ENCODE measurements around the gene UBR2.

The UBR2 gene

DNA sequence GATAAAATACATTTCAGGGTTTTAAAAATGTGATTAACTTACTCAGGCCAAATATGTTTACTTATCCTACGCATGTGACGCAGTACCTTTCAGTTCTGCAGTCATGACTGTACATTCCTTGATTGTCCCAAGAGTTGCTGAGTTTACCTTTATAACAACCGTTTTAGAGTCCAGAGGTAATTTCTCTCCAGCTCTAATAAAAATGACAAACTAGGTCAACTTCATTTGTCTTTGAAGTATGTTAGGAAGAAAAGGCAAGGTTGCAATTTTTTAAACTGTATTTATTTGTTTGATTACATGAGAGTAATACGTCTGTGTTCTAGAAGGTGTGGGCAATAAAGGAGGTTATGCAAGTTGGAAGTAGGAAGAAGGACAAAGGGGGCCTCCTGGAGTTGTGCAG, 38.6 kb upstream of the UBR2 start:
- H3K4me3 ChIP-seq (ENCODE audit: control insufficient read depth, low read depth, low read length): no peak overlapping the region
- TF ChIP-seq, protein P1, sequence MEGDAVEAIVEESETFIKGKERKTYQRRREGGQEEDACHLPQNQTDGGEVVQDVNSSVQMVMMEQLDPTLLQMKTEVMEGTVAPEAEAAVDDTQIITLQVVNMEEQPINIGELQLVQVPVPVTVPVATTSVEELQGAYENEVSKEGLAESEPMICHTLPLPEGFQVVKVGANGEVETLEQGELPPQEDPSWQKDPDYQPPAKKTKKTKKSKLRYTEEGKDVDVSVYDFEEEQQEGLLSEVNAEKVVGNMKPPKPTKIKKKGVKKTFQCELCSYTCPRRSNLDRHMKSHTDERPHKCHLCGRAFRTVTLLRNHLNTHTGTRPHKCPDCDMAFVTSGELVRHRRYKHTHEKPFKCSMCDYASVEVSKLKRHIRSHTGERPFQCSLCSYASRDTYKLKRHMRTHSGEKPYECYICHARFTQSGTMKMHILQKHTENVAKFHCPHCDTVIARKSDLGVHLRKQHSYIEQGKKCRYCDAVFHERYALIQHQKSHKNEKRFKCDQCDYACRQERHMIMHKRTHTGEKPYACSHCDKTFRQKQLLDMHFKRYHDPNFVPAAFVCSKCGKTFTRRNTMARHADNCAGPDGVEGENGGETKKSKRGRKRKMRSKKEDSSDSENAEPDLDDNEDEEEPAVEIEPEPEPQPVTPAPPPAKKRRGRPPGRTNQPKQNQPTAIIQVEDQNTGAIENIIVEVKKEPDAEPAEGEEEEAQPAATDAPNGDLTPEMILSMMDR (IDR thresholded peaks at IDR 0.05; ENCODE audit: control insufficient read depth, insufficient read depth, low read depth, low read length, missing control alignments): no peak
- DNase-seq (ENCODE audit: low read depth): no peak

DNA sequence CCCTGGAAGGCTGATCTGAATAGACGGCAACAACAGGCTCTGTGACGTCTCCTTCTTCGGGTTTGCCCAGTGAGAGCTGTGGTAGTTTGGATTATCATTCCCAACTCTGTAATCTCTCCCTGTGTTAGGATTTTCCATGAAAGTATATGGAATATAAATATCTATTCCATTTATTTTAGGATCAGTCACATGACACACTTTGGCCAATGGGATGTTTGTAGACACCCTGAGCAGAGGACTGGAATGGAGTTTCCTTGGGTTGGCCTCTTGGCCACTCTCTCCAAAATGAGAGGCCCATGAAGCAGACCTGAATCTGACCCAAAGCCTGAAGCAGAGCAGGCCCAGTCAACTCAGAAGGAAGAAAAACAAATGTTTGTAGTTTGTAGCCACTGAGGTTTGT, 37.2 kb upstream of the UBR2 start:
- DNase-seq (ENCODE audit: low read depth): no peak
- no peak overlapping the region for H3K4me3 ChIP-seq (ENCODE audit: control insufficient read depth, low read depth, low read length)
- TF ChIP-seq, protein P1 (IDR thresholded peaks at IDR 0.05; ENCODE audit: control insufficient read depth, insufficient read depth, low read depth, low read length, missing control alignments): no peak

DNA sequence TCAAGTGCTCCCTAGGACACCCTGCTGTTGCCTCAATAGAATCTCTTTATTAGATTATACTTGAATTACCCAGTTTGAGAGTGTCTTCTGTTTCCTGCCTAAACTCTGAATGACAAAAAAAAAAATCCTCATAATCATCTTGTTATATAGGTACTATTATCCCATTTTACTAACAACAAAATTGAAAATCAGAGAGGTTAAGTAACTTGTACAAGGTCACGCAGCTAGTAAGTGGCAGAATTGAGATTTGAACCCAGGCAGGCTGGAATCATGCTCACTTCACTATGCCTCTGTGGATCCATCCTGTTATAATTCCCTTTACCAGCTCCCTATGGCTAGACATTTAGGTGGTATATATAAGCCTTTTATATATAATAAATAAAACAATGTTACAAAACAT, 36.6 kb upstream of the UBR2 start:
- TF ChIP-seq, protein P1 (IDR thresholded peaks at IDR 0.05; ENCODE audit: control insufficient read depth, insufficient read depth, low read depth, low read length, missing control alignments): no peak
- H3K4me3 ChIP-seq (ENCODE audit: control insufficient read depth, low read depth, low read length): no peak overlapping the region
- no peak for DNase-seq (ENCODE audit: low read depth)

DNA sequence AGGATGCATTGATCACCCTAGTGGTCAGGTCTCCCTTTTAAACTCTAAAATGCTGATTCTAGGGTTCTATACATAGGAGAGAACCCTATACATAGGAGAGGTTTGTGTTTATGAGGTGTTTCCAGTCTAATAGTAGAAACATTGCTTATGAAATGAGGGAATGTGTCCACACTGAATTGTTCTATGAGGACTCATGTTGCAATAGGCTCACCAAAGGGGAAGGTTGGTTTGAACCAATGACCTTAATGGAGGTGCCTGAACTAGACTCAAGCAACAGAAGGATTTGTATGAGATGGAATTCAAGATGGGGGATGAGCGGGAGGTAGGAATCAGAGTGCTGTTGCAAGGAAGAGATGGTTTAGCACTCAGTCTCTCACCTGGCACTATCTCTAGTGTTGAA, 33.5 kb upstream of the UBR2 start:
- DNase-seq (ENCODE audit: low read depth): no peak
- H3K4me3 ChIP-seq (ENCODE audit: control insufficient read depth, low read depth, low read length): no peak overlapping the region
- TF ChIP-seq, protein P1 (IDR thresholded peaks at IDR 0.05; ENCODE audit: control insufficient read depth, insufficient read depth, low read depth, low read length, missing control alignments): no peak

DNA sequence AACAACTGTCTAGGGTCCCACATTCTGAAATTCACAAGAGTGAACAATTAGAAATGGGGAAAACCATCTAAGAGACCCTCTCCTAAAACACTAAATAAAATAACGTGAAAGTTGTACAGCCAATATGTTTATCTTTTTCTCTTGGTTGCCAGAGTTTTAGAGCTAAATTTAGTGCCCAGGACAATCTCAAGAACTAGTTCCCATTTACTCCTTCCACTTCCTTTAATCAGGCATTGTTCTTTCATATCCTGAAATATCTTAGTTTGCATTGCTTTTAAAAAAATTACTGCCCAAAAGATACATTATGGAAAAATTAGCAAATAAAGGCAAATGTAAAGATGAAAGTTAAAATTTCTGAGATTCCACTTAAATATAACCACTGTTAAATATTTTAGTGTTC, 33.1 kb upstream of the UBR2 start:
- DNase-seq (ENCODE audit: low read depth): no peak
- H3K4me3 ChIP-seq (ENCODE audit: control insufficient read depth, low read depth, low read length): no peak overlapping the region
- TF ChIP-seq, protein P1 (IDR thresholded peaks at IDR 0.05; ENCODE audit: control insufficient read depth, insufficient read depth, low read depth, low read length, missing control alignments): no peak

DNA sequence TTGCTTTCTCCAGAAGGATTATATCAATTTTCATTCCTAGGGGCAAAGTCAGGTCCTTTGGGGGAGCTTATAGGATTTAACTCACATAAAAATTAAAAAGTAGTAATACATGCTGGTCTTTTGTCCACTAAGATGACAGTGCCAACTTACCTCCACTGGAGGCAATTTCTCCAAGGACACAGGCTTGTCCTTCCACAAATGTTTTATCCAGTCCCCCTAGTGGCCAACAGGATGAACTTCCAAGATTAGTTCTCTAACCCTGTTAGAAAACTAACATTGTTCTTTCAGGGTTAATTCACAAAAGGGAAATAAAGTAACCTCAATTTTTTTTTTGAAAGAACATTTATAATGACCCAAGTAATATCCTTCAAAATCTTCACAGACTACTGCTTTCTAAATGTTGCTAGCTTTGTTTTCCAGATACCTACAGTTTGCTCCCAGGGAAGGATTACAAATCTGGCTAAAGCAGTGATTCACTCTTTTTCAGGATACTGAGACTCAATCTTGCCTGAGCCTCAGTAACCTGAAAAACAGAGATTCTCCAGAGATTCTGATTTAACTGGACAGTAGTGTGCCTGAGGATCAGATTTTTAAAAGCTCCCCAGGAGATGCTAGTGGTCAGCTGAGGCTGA, 31.7 kb upstream of the UBR2 start:
- no peak overlapping the region for H3K4me3 ChIP-seq (ENCODE audit: control insufficient read depth, low read depth, low read length)
- no peak for DNase-seq (ENCODE audit: low read depth)
- TF ChIP-seq, protein P1 (IDR thresholded peaks at IDR 0.05; ENCODE audit: control insufficient read depth, insufficient read depth, low read depth, low read length, missing control alignments): peak; percentile 75

DNA sequence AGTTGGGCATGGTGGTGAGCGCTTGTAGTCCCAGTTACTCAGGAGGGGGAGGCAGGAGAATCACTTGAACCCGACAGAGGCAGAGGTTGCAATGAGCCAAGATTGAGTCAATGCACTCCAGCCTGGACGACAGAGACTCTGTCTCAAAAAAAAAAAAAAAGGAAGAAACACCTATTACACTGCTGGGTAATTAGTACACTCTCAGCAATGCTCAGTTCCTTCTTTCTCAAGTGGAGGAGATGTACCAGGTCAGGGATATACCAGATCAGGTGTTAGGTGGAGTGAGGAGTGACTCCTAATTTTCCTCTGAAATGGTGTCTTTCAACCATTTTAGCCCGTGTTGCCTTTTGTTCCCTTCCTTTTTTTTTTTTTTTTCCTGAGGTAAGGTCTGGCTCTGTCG, 30.0 kb upstream of the UBR2 start:
- no peak for DNase-seq (ENCODE audit: low read depth)
- no peak overlapping the region for H3K4me3 ChIP-seq (ENCODE audit: control insufficient read depth, low read depth, low read length)
- TF ChIP-seq, protein P1 (IDR thresholded peaks at IDR 0.05; ENCODE audit: control insufficient read depth, insufficient read depth, low read depth, low read length, missing control alignments): no peak
